ENCODE results near the gene TAF4. TPM values are rescaled to one million over a fixed set of nuclear protein-coding genes. Genes with fewer than 3 reads are reported as not detected.

TAF4 gene
- total and polyA plus RNA-seq, 2 of the 13 experiments (the other 11 are each of a cell fraction or from before 2014, with no cell fraction given), result 5.9 to 12.0 TPM

GRCh38 chr20:62030834-62031434, 34.7 kb downstream of the TAF4 start (continued):
- TF ChIP-seq ZNF263 (CRISPR knock-in tag; IDR thresholded peaks at IDR 0.05), result peak; percentile 70; the same call in 1 of the 2 replicates
- TF ChIP-seq HOMEZ (CRISPR knock-in tag; IDR thresholded peaks at IDR 0.05; ENCODE audit: low read depth), result no peak
- 0 out of 2 replicates have a peak, but pooled peaks have one; percentile 17 for TF ChIP-seq ERF (CRISPR knock-in tag; IDR thresholded peaks at IDR 0.05)
- no peak for TF ChIP-seq ZBTB1 (CRISPR knock-in tag; IDR thresholded peaks at IDR 0.05; ENCODE audit: borderline replicate concordance)
- no peak for TF ChIP-seq THAP8 (CRISPR knock-in tag; IDR thresholded peaks at IDR 0.05; ENCODE audit: borderline replicate concordance)
- no peak for TF ChIP-seq DBP (CRISPR knock-in tag; IDR thresholded peaks at IDR 0.05; ENCODE audit: not compliant biosample characterization)
- TF ChIP-seq HNF1A (IDR thresholded peaks at IDR 0.05; ENCODE audit: low read depth), result no peak
- 0 out of 2 replicates have a peak, but pooled peaks have one; percentile 17 for TF ChIP-seq HNF1A (CRISPR knock-in tag; IDR thresholded peaks at IDR 0.05; ENCODE audit: borderline replicate concordance)
- no peak for TF ChIP-seq ZUFSP (CRISPR knock-in tag; IDR thresholded peaks at IDR 0.05; ENCODE audit: borderline replicate concordance)
- peak; percentile 33; the same call in 1 of the 2 replicates for TF ChIP-seq GATAD2A (CRISPR knock-in tag; IDR thresholded peaks at IDR 0.05)
- TF ChIP-seq NCOA1 (CRISPR knock-in tag; IDR thresholded peaks at IDR 0.05), result no peak
- TF ChIP-seq PCBP2 (optimal IDR thresholded peaks at IDR 0.05; ENCODE audit: low read depth, low read length, poor library complexity, severe bottlenecking), result no peak
- no peak for TF ChIP-seq EHMT2 (IDR thresholded peaks at IDR 0.05; ENCODE audit: borderline replicate concordance, low read depth, low read length)
- TF ChIP-seq ZNF136 (CRISPR knock-in tag; IDR thresholded peaks at IDR 0.05; ENCODE audit: low read depth), result no peak
- TF ChIP-seq MEF2D (CRISPR knock-in tag; IDR thresholded peaks at IDR 0.05), result no peak
- TF ChIP-seq DRAP1 (CRISPR knock-in tag; IDR thresholded peaks at IDR 0.05), result no peak
- 0 out of 2 replicates have a peak, but pooled peaks have one; percentile 22 for TF ChIP-seq FOXO1 (CRISPR knock-in tag; IDR thresholded peaks at IDR 0.05)
- TF ChIP-seq MYC (CRISPR knock-in tag; IDR thresholded peaks at IDR 0.05; ENCODE audit: borderline replicate concordance), result peak; percentile 83
- TF ChIP-seq ZNF629 (CRISPR knock-in tag; conservative IDR thresholded peaks at IDR 0.05), result no peak

Measured in HepG2 (cell line).